Vagina (tissue), 2 donors: Measurements from ENCODE around the gene EPS15. TPM values are rescaled to one million over a fixed set of nuclear protein-coding genes. Genes with fewer than 3 reads are reported as not detected.

Experiments used
- DNase-seq, 2 donors: peaks; one replicate each; pipeline ENCODE4 v3.0.0-alpha.2; 2017; ENCODE audit errors: extremely low spot score in 2 of 2
- H3K27ac ChIP-seq: fragments of 200-600 bp; sonication (generic); one replicate; pipeline ENCODE4 v1.5.1; 2019
- H3K27me3 ChIP-seq: fragments of 200-600 bp; sonication (generic); one replicate; pipeline ENCODE4 v1.5.1; 2019
- H3K36me3 ChIP-seq, 2 donors: fragments of 200-600 bp; sonication (generic); one replicate each; pipeline ENCODE4 v1.5.1; 2017 to 2019
- H3K4me1 ChIP-seq: fragments of 200-600 bp; sonication (generic); one replicate; pipeline ENCODE4 v1.5.1; 2019
- H3K4me3 ChIP-seq, 2 donors: fragments of 200-600 bp; sonication (generic); 1 replicate in 1 of 2; 2 replicates in 1 of 2; pipeline ENCODE4 v1.5.1; 2016 to 2019
- H3K9me3 ChIP-seq: fragments of 200-600 bp; sonication (generic); one replicate; pipeline ENCODE4 v1.5.1; 2019
- CTCF ChIP-seq, 3 experiments: fragments of 450-650 bp in 2 of 3; fragments of 200-600 bp in 1 of 3; sonication (generic) in 1 of 3; IDR thresholded peaks; one replicate each; pipeline ENCODE4 v1.5.1; 2017 to 2019; ENCODE audit warnings: antibody characterized with exemption in 3 of 3, mild to moderate bottlenecking in 2 of 3, moderate library complexity in 2 of 3
- POLR2A ChIP-seq, 2 donors: fragments of 450-650 bp; IDR thresholded peaks; one replicate each; pipeline ENCODE4 v1.6.1; 2017; ENCODE audit warnings: antibody characterized with exemption in 2 of 2, mild to moderate bottlenecking in 2 of 2, moderate library complexity in 2 of 2
- POLR2AphosphoS5 ChIP-seq, 2 donors: sonication (generic); formaldehyde crosslinking; IDR thresholded peaks; one replicate each; pipeline ENCODE4 v1.9.0; 2017; ENCODE audit warnings: antibody characterized with exemption in 2 of 2, mild to moderate bottlenecking in 2 of 2, low read depth in 1 of 2; ENCODE audit not compliant: insufficient read depth in 1 of 2
- intact Hi-C: fragments of 100-400 bp; cut with DNase I; formaldehyde crosslinking; loops from one replicate; pipeline ENCODE4 v1.15.1; 2023
- total RNA-seq: library from RNA; depleted of rRNA; stranded (reverse); fragments of >200 nt; gene quantifications from one replicate; pipeline ENCODE4 v1.2.3, GENCODE V29; 2016

EPS15 gene
- total RNA-seq, 1 donor from 2014 or later, result 70.5 TPM

DNA sequence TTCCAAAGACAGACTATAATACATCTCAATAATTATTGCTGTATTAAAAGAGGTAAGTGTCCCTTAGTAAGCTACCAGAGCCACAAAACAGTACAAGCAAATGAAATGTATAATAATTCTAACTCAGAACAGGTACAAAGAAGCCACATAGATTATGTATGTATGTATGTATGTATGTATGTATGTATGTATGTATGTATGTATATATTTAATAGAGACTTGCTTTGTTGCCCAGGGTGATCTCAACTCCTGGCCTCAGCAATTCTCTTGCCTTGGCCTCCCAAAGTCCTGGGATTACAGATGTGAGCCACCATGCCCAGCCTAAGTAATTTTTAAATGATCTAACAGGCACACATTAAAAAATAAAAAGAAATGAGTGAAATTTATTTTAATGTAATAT lies 86.9 kb downstream of the EPS15 start:
- H3K9me3 ChIP-seq, result no peaks in the 10 kb centered on the region
- H3K4me1 ChIP-seq, result peaks cover 14% of the 10 kb centered on the region
- H3K27ac ChIP-seq, result no peak overlapping the region
- no peak overlapping the region for H3K4me3 ChIP-seq
- DNase-seq, result no peak
- no peaks in the 10 kb centered on the region for H3K27me3 ChIP-seq
- peaks cover 3 to 27% of the 10 kb centered on the region in 2 donors for H3K36me3 ChIP-seq
- intact Hi-C loops, result no loop called here
- TF ChIP-seq POLR2AphosphoS5 (IDR thresholded peaks at IDR 0.05; ENCODE audit: insufficient read depth in 1 of 2, low read depth in 1 of 2), result no peak
- TF ChIP-seq CTCF (IDR thresholded peaks at IDR 0.05), result no peak
- no peak for TF ChIP-seq POLR2A (IDR thresholded peaks at IDR 0.05)

- no peaks in the 10 kb centered on the region for H3K9me3 ChIP-seq
- intact Hi-C loops, result no loop called here
- H3K27ac ChIP-seq, result no peak overlapping the region
- H3K27me3 ChIP-seq, result no peaks in the 10 kb centered on the region
- H3K36me3 ChIP-seq, result peaks cover 0 to 18% of the 10 kb centered on the region in 2 donors
- no peak overlapping the region for H3K4me3 ChIP-seq
- H3K4me1 ChIP-seq, result peaks cover 7% of the 10 kb centered on the region
- TF ChIP-seq POLR2AphosphoS5 (IDR thresholded peaks at IDR 0.05; ENCODE audit: insufficient read depth in 1 of 2, low read depth in 1 of 2) (no peak), POLR2A (IDR thresholded peaks at IDR 0.05) (no peak), CTCF (IDR thresholded peaks at IDR 0.05) (no peak)
- DNase-seq, result no peak
Measured at GRCh38 chr1:51427438-51427837, 91.6 kb downstream of the EPS15 start.

DNA sequence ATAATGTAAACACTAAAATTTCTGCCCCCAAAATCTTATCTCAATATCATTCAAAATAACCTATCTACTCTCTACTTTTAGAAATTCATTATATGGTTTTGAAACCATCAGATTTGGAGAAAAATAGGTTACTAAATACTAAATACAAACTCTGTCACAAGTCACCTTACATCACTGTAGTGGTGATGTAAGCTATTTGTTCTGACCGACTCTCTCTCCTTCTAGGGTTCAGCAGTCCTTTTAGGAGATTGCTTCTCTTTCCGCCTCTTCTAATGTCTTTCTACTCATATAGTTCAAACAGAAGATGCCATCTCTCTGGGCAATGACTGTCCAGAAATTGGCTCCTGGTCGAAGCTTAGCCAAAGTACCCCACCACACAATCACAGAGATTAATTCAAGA lies 93.1 kb downstream of the EPS15 start:
- Histone ChIP-seq H3K4me1 (peaks cover 7% of the 10 kb centered on the region), H3K27ac (no peak overlapping the region), H3K27me3 (no peaks in the 10 kb centered on the region), H3K4me3 (no peak overlapping the region), H3K9me3 (no peaks in the 10 kb centered on the region), H3K36me3 (peaks cover 0 to 18% of the 10 kb centered on the region in 2 donors)
- intact Hi-C loops, result no loop called here
- DNase-seq, result no peak
- TF ChIP-seq CTCF (IDR thresholded peaks at IDR 0.05) (no peak), POLR2A (IDR thresholded peaks at IDR 0.05) (no peak), POLR2AphosphoS5 (IDR thresholded peaks at IDR 0.05; ENCODE audit: insufficient read depth in 1 of 2, low read depth in 1 of 2) (no peak)

DNA sequence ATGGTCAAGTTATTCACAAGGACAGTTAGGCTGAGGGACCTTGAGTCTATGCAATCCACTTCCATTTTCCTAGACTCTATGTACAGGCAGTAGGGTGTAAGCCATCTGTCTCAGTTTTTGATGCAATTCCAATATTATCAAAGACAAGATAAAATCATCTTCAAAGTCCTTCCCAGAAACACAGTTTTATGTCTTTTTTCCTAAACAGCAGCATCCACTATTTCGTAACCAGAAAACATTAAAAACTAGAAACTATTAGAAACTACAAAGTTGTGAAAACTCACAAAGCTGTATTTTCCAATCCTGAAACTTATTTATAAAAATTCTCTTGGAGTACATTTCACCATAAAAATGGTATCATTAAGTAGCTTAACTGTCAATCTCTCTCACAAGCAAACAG lies 93.8 kb downstream of the EPS15 start:
- no peak for DNase-seq
- Histone ChIP-seq H3K27me3 (no peaks in the 10 kb centered on the region), H3K4me1 (peaks cover 7% of the 10 kb centered on the region), H3K4me3 (no peak overlapping the region), H3K9me3 (no peaks in the 10 kb centered on the region), H3K36me3 (peaks cover 0 to 24% of the 10 kb centered on the region in 2 donors), H3K27ac (no peak overlapping the region)
- TF ChIP-seq CTCF (IDR thresholded peaks at IDR 0.05) (no peak), POLR2AphosphoS5 (IDR thresholded peaks at IDR 0.05; ENCODE audit: insufficient read depth in 1 of 2, low read depth in 1 of 2) (no peak), POLR2A (IDR thresholded peaks at IDR 0.05) (no peak)
- intact Hi-C loops, result no loop called here

DNA sequence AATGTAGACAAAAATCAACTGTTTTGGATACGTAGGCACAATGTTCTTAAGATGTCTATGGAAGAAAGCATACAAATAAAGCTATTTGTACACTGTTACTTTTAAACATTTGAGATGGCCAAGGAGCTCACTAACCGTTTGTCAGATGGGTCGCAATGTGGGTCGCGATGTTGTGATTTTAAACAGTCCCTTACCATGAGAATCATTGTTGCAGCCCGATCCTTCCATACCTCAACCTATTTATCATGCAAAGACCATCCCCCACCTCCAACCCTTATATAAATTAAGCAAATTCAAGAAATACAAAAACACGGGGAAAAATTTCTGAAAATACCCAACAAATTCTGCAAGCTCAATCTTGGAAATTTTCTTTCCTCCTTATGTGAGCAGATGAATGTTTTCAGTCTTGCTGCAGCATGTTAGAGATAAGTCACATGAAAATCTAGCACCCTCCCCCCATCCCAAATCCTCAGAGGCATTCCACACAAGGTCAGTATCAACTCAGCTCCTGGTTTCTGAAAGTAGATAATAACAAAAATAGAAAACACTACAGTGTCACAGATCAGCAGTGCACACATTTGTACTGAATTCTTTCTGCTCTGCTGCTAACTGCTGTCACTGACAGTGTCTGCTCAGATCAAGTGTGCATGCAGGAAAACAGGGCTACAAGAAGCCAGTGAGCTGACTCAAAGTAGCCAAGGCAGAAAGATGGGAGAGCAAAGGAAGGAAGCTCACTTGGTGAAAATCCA lies 95.8 kb downstream of the EPS15 start:
- Histone ChIP-seq H3K4me3 (no peak overlapping the region), H3K9me3 (no peaks in the 10 kb centered on the region), H3K27ac (peak overlapping the region; percentile 10), H3K4me1 (peaks cover 7% of the 10 kb centered on the region), H3K27me3 (no peaks in the 10 kb centered on the region), H3K36me3 (peaks cover 0 to 17% of the 10 kb centered on the region in 2 donors)
- TF ChIP-seq POLR2AphosphoS5 (IDR thresholded peaks at IDR 0.05; ENCODE audit: insufficient read depth in 1 of 2, low read depth in 1 of 2) (no peak), POLR2A (IDR thresholded peaks at IDR 0.05) (no peak), CTCF (IDR thresholded peaks at IDR 0.05) (no peak)
- DNase-seq, result no peak
- intact Hi-C loops, result no loop called here
